Neural cell (in vitro differentiated cells): ENCODE measurements around the gene TNFRSF8.

ENCODE experiments used
- CTCF ChIP-seq: fragments of 450-650 bp; IDR thresholded peaks from 2 replicates; pipeline ENCODE4 v1.5.1; 2014; ENCODE audit warnings: antibody characterized with exemption, mild to moderate bottlenecking, moderate library complexity; ENCODE audit not compliant: poor library complexity, severe bottlenecking
- EP300 ChIP-seq: fragments of 450-650 bp; conservative IDR thresholded peaks from 2 replicates; pipeline ENCODE4 v1.6.1; 2014; ENCODE audit warnings: antibody characterized with exemption, mild to moderate bottlenecking, moderate library complexity; ENCODE audit not compliant: poor library complexity, severe bottlenecking
- EZH2 ChIP-seq: fragments of 200-600, 300-800 bp; shearing (Covaris generic), sonication (generic); IDR thresholded peaks from 2 replicates; pipeline ENCODE4 v1.6.1; 2014; ENCODE audit warnings: antibody characterized with exemption, low read length, borderline replicate concordance, mild to moderate bottlenecking; ENCODE audit not compliant: insufficient read depth, poor library complexity, severe bottlenecking
- MXI1 ChIP-seq: fragments of 450-650 bp; conservative IDR thresholded peaks from 2 replicates; pipeline ENCODE4 v1.6.1; 2014; ENCODE audit warnings: antibody characterized with exemption, mild to moderate bottlenecking; ENCODE audit not compliant: poor library complexity, severe bottlenecking

- TF ChIP-seq EZH2 (no peak), EP300 (no peak), CTCF (no peak), MXI1 (no peak)
Measured at GRCh38 chr1:12149791-12150175, 86.7 kb downstream of the TNFRSF8 start.
